DOHH2 (cell line): Measurements from ENCODE around the gene RGS19.

Experiments
- H3F3A ChIP-seq: fragments of 200-600 bp; sonication (generic), shearing (Covaris generic); 2 replicates; pipeline ENCODE4 v1.6.0; 2016; ENCODE audit warnings: antibody characterized with exemption, mild to moderate bottlenecking; ENCODE audit not compliant: control insufficient read depth, insufficient read depth
- H3K27ac ChIP-seq: fragments of 200-600 bp; sonication (generic); 2 replicates; pipeline ENCODE4 v1.5.1; 2014; ENCODE audit warnings: low read depth, mild to moderate bottlenecking, low read length, moderate library complexity
- H3K27me3 ChIP-seq: fragments of 200-600 bp; sonication (generic); 2 replicates; pipeline ENCODE4 v1.6.1; 2014; ENCODE audit warnings: mild to moderate bottlenecking, low read length, mixed read lengths; ENCODE audit not compliant: control insufficient read depth
- H3K36me3 ChIP-seq: fragments of 200-600 bp; sonication (generic); 2 replicates; pipeline ENCODE4 v1.6.1; 2014; ENCODE audit warnings: mild to moderate bottlenecking, low read length, moderate library complexity, mixed read lengths; ENCODE audit not compliant: control insufficient read depth
- H3K4me1 ChIP-seq: fragments of 200-600 bp; sonication (generic); 2 replicates; pipeline ENCODE4 v1.6.1; 2014; ENCODE audit warnings: mild to moderate bottlenecking, low read length, mixed read lengths; ENCODE audit not compliant: control insufficient read depth
- H3K4me2 ChIP-seq: fragments of 200-600 bp; sonication (generic); 2 replicates; pipeline ENCODE4 v1.6.0; 2014; ENCODE audit warnings: mild to moderate bottlenecking, low read length, moderate library complexity
- H3K4me3 ChIP-seq: fragments of 200-600 bp; sonication (generic); 2 replicates; pipeline ENCODE4 v1.5.1; 2014; ENCODE audit warnings: mild to moderate bottlenecking, low read length, mixed read lengths
- H3K79me2 ChIP-seq: fragments of 200-600 bp; sonication (generic); 2 replicates; pipeline ENCODE4 v1.6.1; 2014; ENCODE audit warnings: mild to moderate bottlenecking, low read length, mixed read lengths; ENCODE audit not compliant: control insufficient read depth
- H3K9me2 ChIP-seq: fragments of 200-600 bp; sonication (generic); replicated peaks from 2 replicates; pipeline ENCODE4 v1.6.1; 2014; ENCODE audit warnings: mild to moderate bottlenecking, low read length, mixed read lengths; ENCODE audit not compliant: control insufficient read depth
- H3K9me3 ChIP-seq: fragments of 200-600 bp; sonication (generic); 2 replicates; pipeline ENCODE4 v1.6.1; 2014; ENCODE audit warnings: antibody characterized with exemption, low read length, mixed read lengths; ENCODE audit not compliant: control insufficient read depth, insufficient read depth
- H4K20me1 ChIP-seq: fragments of 200-600 bp; sonication (generic); 2 replicates; pipeline ENCODE4 v1.6.0; 2014; ENCODE audit warnings: low read depth, mild to moderate bottlenecking, antibody characterized with exemption, low read length, moderate library complexity; ENCODE audit not compliant: control insufficient read depth, insufficient read depth
- CTCF ChIP-seq: fragments of 200-600 bp; sonication (generic); IDR thresholded peaks from one replicate; pipeline ENCODE4 v1.5.1; 2014; ENCODE audit warnings: antibody characterized with exemption, mild to moderate bottlenecking, low read depth, low read length; ENCODE audit not compliant: poor library complexity, severe bottlenecking
- EZH2phosphoT487 ChIP-seq: fragments of 200-600 bp; sonication (generic); IDR thresholded peaks from 2 replicates; pipeline ENCODE4 v1.6.1; 2017; ENCODE audit warnings: borderline replicate concordance, mild to moderate bottlenecking, antibody characterized with exemption, low read length, moderate library complexity, mixed read lengths

The RGS19 gene

GRCh38 chr20:64078934-64079272 lies 415 bp downstream of the RGS19 start:
- peaks cover 13% of the 10 kb centered on the region for H3K27me3 ChIP-seq
- H4K20me1 ChIP-seq: no peaks in the 10 kb centered on the region
- no peaks in the 10 kb centered on the region for H3K9me2 ChIP-seq
- H3K4me1 ChIP-seq: peaks cover 58% of the 10 kb centered on the region
- H3K4me3 ChIP-seq: peak overlapping the region; percentile 99
- peaks cover 25% of the 10 kb centered on the region for H3K79me2 ChIP-seq
- H3K36me3 ChIP-seq: peaks cover 40% of the 10 kb centered on the region
- TF ChIP-seq EZH2phosphoT487 (no peak), CTCF (no peak)
- peaks cover 23% of the 10 kb centered on the region for H3F3A ChIP-seq
- H3K27ac ChIP-seq: peak overlapping the region; percentile 89
- peak overlapping the region; percentile 95 for H3K4me2 ChIP-seq
- H3K9me3 ChIP-seq: no peaks in the 10 kb centered on the region

DNA sequence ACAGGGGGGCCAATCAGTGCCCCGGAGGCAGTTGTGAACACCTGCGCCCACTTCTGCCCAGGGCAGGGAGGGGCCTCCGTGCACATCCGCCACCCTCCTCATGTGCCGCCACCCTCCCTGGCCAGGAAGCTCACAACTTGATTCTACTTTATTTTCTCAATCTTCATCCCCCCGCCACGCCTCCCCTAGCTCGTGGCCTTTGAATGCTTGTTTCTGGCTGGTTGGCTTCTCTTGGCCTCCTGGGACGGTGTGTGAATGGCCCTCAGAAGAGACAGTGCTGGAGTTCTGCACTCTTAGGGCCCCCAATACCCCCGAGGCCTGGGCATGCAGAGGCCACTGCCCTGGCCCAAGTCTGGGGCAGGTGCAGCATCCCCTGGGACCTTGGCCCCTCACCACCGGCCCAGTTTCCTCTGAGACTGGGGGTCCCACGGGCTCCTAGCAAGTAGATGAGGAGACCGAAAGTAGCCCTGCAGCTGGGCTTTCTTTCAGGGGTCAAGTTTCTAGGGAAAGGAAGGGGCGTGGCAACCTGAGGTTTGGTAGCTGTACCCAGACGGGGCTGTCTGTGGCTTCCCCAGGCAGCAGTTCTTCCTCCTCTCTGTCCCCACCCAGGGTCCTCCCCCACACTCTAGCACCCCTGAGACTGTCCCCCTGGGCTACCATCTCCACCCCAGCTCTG lies 1.3 kb downstream of the RGS19 start:
- peak overlapping the region; percentile 95 for H3K4me2 ChIP-seq
- H3K4me3 ChIP-seq: peak overlapping the region; percentile 99
- H3K36me3 ChIP-seq: peaks cover 48% of the 10 kb centered on the region
- no peak for TF ChIP-seq EZH2phosphoT487
- TF ChIP-seq CTCF: no peak
- H3K4me1 ChIP-seq: peaks cover 57% of the 10 kb centered on the region
- H3K9me2 ChIP-seq: no peaks in the 10 kb centered on the region
- H3K27me3 ChIP-seq: peaks cover 7% of the 10 kb centered on the region
- peak overlapping the region; percentile 89 for H3K27ac ChIP-seq
- H3K79me2 ChIP-seq: peaks cover 25% of the 10 kb centered on the region
- no peaks in the 10 kb centered on the region for H3K9me3 ChIP-seq
- peaks cover 23% of the 10 kb centered on the region for H3F3A ChIP-seq
- no peaks in the 10 kb centered on the region for H4K20me1 ChIP-seq

DNA sequence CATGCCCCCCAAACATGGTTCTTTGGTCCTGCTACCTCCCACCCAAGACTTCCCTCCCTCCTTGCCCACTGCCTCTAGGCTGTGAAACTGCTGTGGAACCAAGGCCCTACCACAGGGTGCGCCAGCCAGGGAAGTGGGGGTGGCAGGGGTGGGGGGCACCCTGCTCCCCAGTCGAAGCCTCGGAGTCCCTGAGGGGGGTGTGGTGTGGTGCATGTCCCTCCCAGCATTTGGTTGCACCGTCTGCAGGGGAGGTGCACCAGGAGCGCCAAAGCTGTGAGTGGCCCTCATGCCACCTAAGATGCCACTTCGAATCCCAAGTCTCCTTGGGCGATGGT lies 1.8 kb downstream of the RGS19 start:
- H3K4me1 ChIP-seq: peaks cover 57% of the 10 kb centered on the region
- H3K27me3 ChIP-seq: peaks cover 5% of the 10 kb centered on the region; the same call in 1 of the 2 replicates
- H4K20me1 ChIP-seq: no peaks in the 10 kb centered on the region
- H3K79me2 ChIP-seq: peaks cover 25% of the 10 kb centered on the region
- TF ChIP-seq EZH2phosphoT487 (no peak), CTCF (peak; percentile 13)
- H3K27ac ChIP-seq: peak overlapping the region; percentile 89
- peaks cover 52% of the 10 kb centered on the region for H3K36me3 ChIP-seq
- H3K4me3 ChIP-seq: peak overlapping the region; percentile 99
- H3K9me3 ChIP-seq: no peaks in the 10 kb centered on the region
- no peaks in the 10 kb centered on the region for H3K9me2 ChIP-seq
- peak overlapping the region; percentile 95 for H3K4me2 ChIP-seq
- peaks cover 23% of the 10 kb centered on the region for H3F3A ChIP-seq
